K562 (cell line): ENCODE measurements around the gene TRIM47. TPM values are rescaled to one million over a fixed set of nuclear protein-coding genes. Genes with fewer than 3 reads are reported as not detected.
A peak's percentile ranks its signal among the peaks of the same experiment; 100 is the strongest.

ENCODE experiments used
- ATAC-seq: fragments of 200-7000 bp; cut with Tn5 transposase; 3 replicates; pipeline ENCODE4 v1.9.1; 2020; ENCODE audit warnings: moderate library complexity
- BruUV-seq: library from RNA; stranded (reverse); fragments of 400-500 nt; replicated peaks from 2 replicates; lab custom pipeline; 2021; lab: Mats Ljungman, UMichigan
- CTCF ChIA-PET: fragments of 300-600 bp; formaldehyde crosslinking; extraction: SDS; loops from one replicate; lab custom pipeline; 2021; ENCODE audit warnings: low intra/inter-chr PET ratio; lab: Yijun Ruan, JAX
- POLR2A ChIA-PET: fragments of 300-600, 350-650 bp; sonication (Branson Sonifier 250); formaldehyde crosslinking; extraction: SDS; loops from one replicate; lab custom pipeline; 2021; ENCODE audit warnings: antibody characterized with exemption, inconsistent platforms; lab: Yijun Ruan, JAX
- DNase-seq, 4 experiments: peaks; one replicate each; pipeline versions ENCODE4 v3.0.0 to v3.0.0-alpha.2; 2011 to 2018; ENCODE audit warnings: low spot score in 3 of 4, mixed read lengths in 3 of 4; ENCODE audit errors: extremely low read depth in 1 of 4
- FAIRE-seq: peaks from 2 replicates; lab custom pipeline; 2011; peaks lifted over from hg19 to GRCh38; lab: Jason Lieb, UNC
- H2AFZ ChIP-seq: 2 replicates; pipeline ENCODE4 v1.6.0; 2011; ENCODE audit warnings: low read depth, low read length, control low read depth, inconsistent platforms
- H3K27ac ChIP-seq: fragments of 200-600 bp; 3 replicates; pipeline ENCODE4 v1.8.0; 2011; ENCODE audit warnings: low read depth, mild to moderate bottlenecking, control low read depth, inconsistent platforms, low read length, moderate library complexity, mixed read lengths; ENCODE audit errors: extremely low read depth
- H3K27me3 ChIP-seq, 2 experiments: fragments of 300-600 bp in 1 of 2; 2 replicates in 1 of 2; 3 replicates in 1 of 2; pipeline versions ENCODE4 v1.6.0 to v1.8.0; 2011; ENCODE audit warnings: inconsistent platforms in 2 of 2, low read length in 2 of 2, mild to moderate bottlenecking in 1 of 2, mixed read lengths in 1 of 2, moderate library complexity in 1 of 2; ENCODE audit not compliant: control insufficient read depth in 2 of 2, insufficient read depth in 2 of 2
- H3K36me3 ChIP-seq: fragments of 300-600 bp; 3 replicates; pipeline ENCODE4 v1.8.0; 2011; ENCODE audit warnings: mild to moderate bottlenecking, low read length, inconsistent platforms; ENCODE audit not compliant: control insufficient read depth, insufficient read depth
- H3K4me1 ChIP-seq, 2 experiments: fragments of 200-600 bp in 1 of 2; replicated peaks in 1 of 2; 2 replicates in 1 of 2; 3 replicates in 1 of 2; pipeline versions ENCODE4 v1.5.1 to v1.8.0; 2011; ENCODE audit warnings: inconsistent platforms in 2 of 2, low read length in 2 of 2, mild to moderate bottlenecking in 1 of 2, mixed read lengths in 1 of 2, moderate library complexity in 1 of 2; ENCODE audit not compliant: control insufficient read depth in 2 of 2, insufficient read depth in 2 of 2
- H3K4me2 ChIP-seq: 2 replicates; pipeline ENCODE4 v1.6.1; 2011; ENCODE audit warnings: low read length, control low read depth, inconsistent platforms, mixed read lengths; ENCODE audit not compliant: insufficient read depth
- H3K4me3 ChIP-seq: fragments of 200-600 bp; sonication (generic), shearing (Covaris generic); 2 replicates; pipeline ENCODE4 v1.5.1; 2016; ENCODE audit warnings: control low read depth, inconsistent platforms
- H3K79me2 ChIP-seq: fragments of 200-600 bp; 3 replicates; pipeline ENCODE4 v1.8.0; 2011; ENCODE audit warnings: low read length, inconsistent platforms; ENCODE audit not compliant: control insufficient read depth, insufficient read depth
- H3K9ac ChIP-seq, 2 experiments: 2 replicates each; pipeline versions ENCODE4 v1.6.0 to v1.6.1; 2011; ENCODE audit warnings: low read depth in 2 of 2, low read length in 2 of 2, control low read depth in 1 of 2, inconsistent platforms in 1 of 2, mild to moderate bottlenecking in 1 of 2, mixed read lengths in 1 of 2; ENCODE audit not compliant: insufficient read depth in 1 of 2
- H3K9me1 ChIP-seq: one replicate; pipeline ENCODE4 v1.6.0; 2011; ENCODE audit warnings: inconsistent platforms, mild to moderate bottlenecking, low read length, moderate library complexity; ENCODE audit not compliant: control insufficient read depth, insufficient read depth
- H3K9me3 ChIP-seq: replicated peaks from 2 replicates; pipeline ENCODE4 v1.5.1; 2011; ENCODE audit warnings: low read depth, low read length, inconsistent platforms; ENCODE audit not compliant: control insufficient read depth, insufficient read depth
- H4K20me1 ChIP-seq: replicated peaks from 2 replicates; pipeline ENCODE4 v1.6.1; 2011; ENCODE audit warnings: low read length, inconsistent platforms, mixed read lengths; ENCODE audit not compliant: control insufficient read depth, insufficient read depth
- CBX3 ChIP-seq, 2 experiments: IDR thresholded peaks; 1 replicate in 1 of 2; 2 replicates in 1 of 2; pipeline ENCODE4 v1.6.1; 2012; ENCODE audit warnings: inconsistent platforms in 2 of 2, low read length in 2 of 2, borderline replicate concordance in 1 of 2, control low read depth in 1 of 2
- DDX20 ChIP-seq: fragments of 450-650 bp; IDR thresholded peaks from 2 replicates; pipeline ENCODE4 v1.6.1; 2016; ENCODE audit warnings: missing genetic modification characterization, low read depth, mild to moderate bottlenecking, missing compliant biosample characterization, moderate library complexity
- GATA2 ChIP-seq: sonication (generic); formaldehyde crosslinking; IDR thresholded peaks from 2 replicates; pipeline ENCODE4 v1.4.0; 2020; ENCODE audit warnings: mild to moderate bottlenecking, missing genetic modification reagents
- NCOA1 ChIP-seq: fragments of 450-650 bp; IDR thresholded peaks from 2 replicates; pipeline ENCODE4 v1.6.1; 2016; ENCODE audit warnings: low read depth
- NCOR1 ChIP-seq: fragments of 450-650 bp; IDR thresholded peaks from 2 replicates; pipeline ENCODE4 v1.6.1; 2016; ENCODE audit warnings: mild to moderate bottlenecking, moderate library complexity
- NELFE ChIP-seq: IDR thresholded peaks from 2 replicates; pipeline ENCODE4 v1.6.1; 2011; ENCODE audit warnings: mild to moderate bottlenecking; ENCODE audit not compliant: insufficient read depth, insufficient read length
- NR3C1 ChIP-seq: sonication (generic); formaldehyde crosslinking; IDR thresholded peaks from 2 replicates; pipeline ENCODE4 v1.8.1; 2022; ENCODE audit warnings: missing genetic modification reagents
- NRF1 ChIP-seq, 2 experiments: fragments of 450-650 bp; IDR thresholded peaks in 1 of 2; conservative IDR thresholded peaks in 1 of 2; 2 replicates each; pipeline ENCODE4 v1.6.1; 2014; ENCODE audit warnings: mild to moderate bottlenecking in 2 of 2
- PREB ChIP-seq: sonication (generic); formaldehyde crosslinking; IDR thresholded peaks from 2 replicates; pipeline ENCODE4 v1.8.1; 2023; ENCODE audit warnings: mild to moderate bottlenecking, missing genetic modification reagents
- SRSF9 ChIP-seq: fragments of 200-400 bp; formaldehyde crosslinking; IDR thresholded peaks from 2 replicates; pipeline ENCODE4 v1.6.1; 2017; ENCODE audit warnings: low read depth, low read length, borderline replicate concordance
- TAF7 ChIP-seq: fragments of 450-650 bp; IDR thresholded peaks from 2 replicates; pipeline ENCODE4 v1.6.1; 2016; ENCODE audit warnings: missing genetic modification characterization, missing compliant biosample characterization
- ZNF644 ChIP-seq: fragments of 200-800 bp; sonication (Bioruptor generic); IDR thresholded peaks from 2 replicates; pipeline ENCODE4 v1.6.1; 2016; ENCODE audit warnings: low read depth, missing genetic modification characterization, missing compliant biosample characterization
- WGBS: fragments of 100-300 bp; shearing (Covaris generic); methylation state at CpG from one replicate; pipeline ENCODE4 v1.1.6; 2016; ENCODE audit warnings: low coverage, mixed read lengths; ENCODE audit not compliant: insufficient coverage; ENCODE audit errors: missing lambda C conversion rate; 5-methylcytosine and 5-hydroxymethylcytosine counted together
- in situ Hi-C: fragments of 300-500 bp; cut with MboI; formaldehyde crosslinking; loops from 4 replicates; pipeline ENCODE4 v1.15.0; 2018; ENCODE audit warnings: inconsistent platforms, mixed read lengths
- intact Hi-C: fragments of 100-400 bp; cut with micrococcal nuclease; formaldehyde crosslinking; loops from 2 replicates; pipeline ENCODE4 v1.14.2; 2022
- polyA plus RNA-seq, 8 experiments: library from polyadenylated mRNA; depleted of rRNA in 4 of 8; stranded (reverse) in 5 of 8; unstranded in 3 of 8; fragments of >200 nt; fragmentation: Nextera tagmentation in 2 of 8; fragmentation: Illumina TruSeq in 1 of 8; extraction: Ambion mirVana in 2 of 8; extraction: Trizol in 1 of 8; gene quantifications; 2 replicates each; pipeline versions ENCODE4 v1.2.1 to v1.2.3, GENCODE V29; 2011 to 2014; ENCODE audit warnings: inconsistent platforms in 1 of 8, missing spikeins in 1 of 8
- total RNA-seq, 7 experiments: library from RNA; depleted of rRNA in 6 of 7; stranded (reverse); fragments of >200 nt in 6 of 7; fragmentation: Illumina TruSeq in 2 of 7; extraction: Trizol in 2 of 7; gene quantifications; 2 replicates each; pipeline versions ENCODE4 v1.2.1 to v1.2.3, GENCODE V29; 2011 to 2021; ENCODE audit warnings: low replicate concordance in 1 of 7
- TF ChIP-seq, protein P1 (sequence below): sonication (generic); formaldehyde crosslinking; IDR thresholded peaks from 2 replicates; pipeline ENCODE4 v1.8.1; 2023; ENCODE audit warnings: mild to moderate bottlenecking, missing genetic modification reagents
- TF ChIP-seq, protein P2 (sequence below), 3 experiments: fragments of 200-800 bp in 1 of 3; sonication (Bioruptor generic) in 1 of 3; sonication (generic) in 1 of 3; formaldehyde crosslinking in 1 of 3; IDR thresholded peaks; 2 replicates each; pipeline versions ENCODE4 v1.6.1 to v1.8.0; 2016 to 2022; ENCODE audit warnings: mild to moderate bottlenecking in 2 of 3, missing compliant biosample characterization in 2 of 3, missing genetic modification characterization in 2 of 3, missing genetic modification reagents in 1 of 3

TRIM47 gene
- total and polyA plus RNA-seq, 9 of the 15 experiments (the other 6 are each of a cell fraction or from before 2014, with no cell fraction given): 0.56 to 6.1 (median 3.2) TPM

DNA sequence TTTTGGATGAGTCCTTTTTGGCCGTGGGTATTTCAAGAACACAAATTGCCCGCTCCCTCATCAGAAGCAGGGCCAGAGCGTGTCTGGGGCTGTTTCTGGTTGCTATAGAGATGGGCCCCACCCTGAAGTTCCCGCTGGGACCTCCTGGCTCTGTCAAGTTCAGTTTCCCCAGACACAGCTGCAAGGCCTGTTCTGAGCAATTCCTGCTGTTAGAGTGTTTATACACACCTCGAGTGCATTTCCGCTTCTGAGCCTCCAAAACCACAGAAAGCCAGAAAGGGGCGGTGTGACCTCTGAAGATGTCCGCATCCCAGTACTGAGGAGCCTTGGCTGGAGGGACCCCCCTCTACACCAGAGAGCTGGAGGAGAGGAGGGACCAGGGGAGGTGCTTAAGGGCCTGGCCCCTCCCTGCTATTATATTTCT, 13.9 kb downstream of the TRIM47 start (continued):
- TF ChIP-seq, protein P1, sequence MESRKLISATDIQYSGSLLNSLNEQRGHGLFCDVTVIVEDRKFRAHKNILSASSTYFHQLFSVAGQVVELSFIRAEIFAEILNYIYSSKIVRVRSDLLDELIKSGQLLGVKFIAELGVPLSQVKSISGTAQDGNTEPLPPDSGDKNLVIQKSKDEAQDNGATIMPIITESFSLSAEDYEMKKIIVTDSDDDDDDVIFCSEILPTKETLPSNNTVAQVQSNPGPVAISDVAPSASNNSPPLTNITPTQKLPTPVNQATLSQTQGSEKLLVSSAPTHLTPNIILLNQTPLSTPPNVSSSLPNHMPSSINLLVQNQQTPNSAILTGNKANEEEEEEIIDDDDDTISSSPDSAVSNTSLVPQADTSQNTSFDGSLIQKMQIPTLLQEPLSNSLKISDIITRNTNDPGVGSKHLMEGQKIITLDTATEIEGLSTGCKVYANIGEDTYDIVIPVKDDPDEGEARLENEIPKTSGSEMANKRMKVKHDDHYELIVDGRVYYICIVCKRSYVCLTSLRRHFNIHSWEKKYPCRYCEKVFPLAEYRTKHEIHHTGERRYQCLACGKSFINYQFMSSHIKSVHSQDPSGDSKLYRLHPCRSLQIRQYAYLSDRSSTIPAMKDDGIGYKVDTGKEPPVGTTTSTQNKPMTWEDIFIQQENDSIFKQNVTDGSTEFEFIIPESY (CRISPR knock-in tag): no peak
- TF ChIP-seq, protein P2, sequence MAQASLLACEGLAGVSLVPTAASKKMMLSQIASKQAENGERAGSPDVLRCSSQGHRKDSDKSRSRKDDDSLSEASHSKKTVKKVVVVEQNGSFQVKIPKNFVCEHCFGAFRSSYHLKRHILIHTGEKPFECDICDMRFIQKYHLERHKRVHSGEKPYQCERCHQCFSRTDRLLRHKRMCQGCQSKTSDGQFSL (CRISPR knock-in tag; IDR thresholded peaks at IDR 0.05): no peak
- TF ChIP-seq, protein P2 (tag; IDR thresholded peaks at IDR 0.05): no peak
- TF ChIP-seq CBX3 (IDR thresholded peaks at IDR 0.05; ENCODE audit: borderline replicate concordance in 1 of 2, low read length in 2 of 2) (no peak), SRSF9 (no peak)

GRCh38 chr17:75861927-75862317, 16.5 kb downstream of the TRIM47 start:
- intact Hi-C loops (no loop called here), in situ Hi-C loops (no loop called here)
- Histone ChIP-seq H3K9me1 (no peaks in the 10 kb centered on the region), H3K79me2 (no peaks in the 10 kb centered on the region), H3K4me1 (peaks cover 36 to 37% of the 10 kb centered on the region in 2 experiments), H3K9ac (peak overlapping the region in 1 of 2 experiments; percentile 13; a peak in 1 of 4 replicates), H2AFZ (peak overlapping the region; percentile 37), H3K4me2 (no peak overlapping the region), H3K36me3 (no peaks in the 10 kb centered on the region), H3K27ac (peak overlapping the region; percentile 52; the same call in 1 of the 3 replicates), H3K9me3 (no peaks in the 10 kb centered on the region), H3K4me3 (no peak overlapping the region), H4K20me1 (no peaks in the 10 kb centered on the region), H3K27me3 (no peaks in the 10 kb centered on the region)
- 77% methylated on average over 8 of the region's 9 CpGs for WGBS
- ATAC-seq (no peak), FAIRE-seq (no peak), DNase-seq (no peak)
- CTCF ChIA-PET: no interaction called here
- POLR2A ChIA-PET: interaction anchor here (0.8 to 2.3 kb wide), 7 partner anchors 10 to 87 kb away, joined by 3 to 12 read pairs (median 5); no protein-coding TSS in a partner anchor
- BruUV-seq: no TSS peak
- no peak for TF ChIP-seq NELFE
- no peak for TF ChIP-seq GATA2 (CRISPR knock-in tag)
- TF ChIP-seq ZNF644 (tag): no peak
- TF ChIP-seq NR3C1 (CRISPR knock-in tag): no peak
- TF ChIP-seq NCOR1: no peak
- no peak for TF ChIP-seq DDX20 (tag)
- TF ChIP-seq NRF1 (conservative IDR thresholded peaks at IDR 0.05 in 1 of 2, IDR thresholded peaks at IDR 0.05 in 1 of 2): no peak
- TF ChIP-seq PREB (CRISPR knock-in tag): no peak
- no peak for TF ChIP-seq NCOA1
- no peak for TF ChIP-seq TAF7 (tag)
